ENCODE measurements around the gene SLC25A45.

Gene SLC25A45

DNA sequence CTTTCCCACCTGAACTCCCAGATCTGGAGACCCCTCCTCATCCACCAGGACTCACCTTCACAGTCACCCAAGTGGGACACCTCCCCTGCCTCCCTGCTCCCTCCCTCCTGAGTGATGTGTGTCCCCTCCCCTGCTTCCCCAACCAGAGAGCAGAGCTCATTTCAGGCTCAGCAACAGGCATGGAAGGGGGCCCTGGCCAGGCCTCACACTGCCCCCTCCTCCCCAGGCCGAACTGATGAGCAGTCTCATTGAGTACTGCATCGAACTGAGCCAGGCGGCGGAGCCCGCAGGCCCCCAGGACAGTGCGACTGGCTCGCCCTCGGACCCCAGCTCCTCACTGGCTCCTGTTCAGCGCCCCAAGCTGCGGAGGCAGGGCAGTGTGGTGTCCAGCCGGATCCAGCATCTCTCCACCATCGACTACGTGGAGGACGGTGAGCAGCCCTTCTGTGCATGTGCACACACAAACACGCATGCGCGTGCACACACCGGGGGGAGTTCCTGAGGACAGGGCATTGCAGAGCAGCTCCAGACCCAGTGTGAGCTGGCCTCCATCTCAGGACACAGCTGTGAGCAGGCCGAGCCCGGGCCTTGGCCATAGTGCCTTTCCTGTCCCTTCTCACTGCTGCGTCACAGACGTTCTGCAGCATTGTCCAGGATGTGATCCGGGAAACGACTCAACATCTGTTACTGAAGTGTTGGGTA is 22.3 kb upstream of the SLC25A45 start:
- DNase-seq (ENCODE audit: low spot score), result no peak

DNA sequence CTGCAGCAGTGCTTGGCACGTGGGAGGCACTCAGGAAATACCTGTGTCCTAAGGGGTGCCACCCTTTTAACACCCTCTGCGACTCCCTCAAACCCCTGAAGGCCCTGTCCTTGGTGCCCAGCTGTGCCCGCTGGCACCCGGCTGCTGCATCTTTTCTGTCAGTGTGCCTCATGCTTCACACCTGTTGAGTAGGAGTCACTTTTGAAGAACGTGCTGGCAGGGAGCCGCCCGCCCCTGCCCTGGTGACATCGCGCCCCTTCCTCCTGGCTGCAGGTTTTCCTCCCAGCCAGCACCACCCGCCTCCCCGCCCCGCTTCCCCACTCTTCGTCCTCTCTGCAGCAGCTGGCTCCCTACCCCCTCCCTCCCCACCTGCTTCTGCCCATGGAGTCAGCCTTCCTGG is 21.8 kb upstream of the SLC25A45 start:
- no peak for DNase-seq (ENCODE audit: low spot score)

DNA sequence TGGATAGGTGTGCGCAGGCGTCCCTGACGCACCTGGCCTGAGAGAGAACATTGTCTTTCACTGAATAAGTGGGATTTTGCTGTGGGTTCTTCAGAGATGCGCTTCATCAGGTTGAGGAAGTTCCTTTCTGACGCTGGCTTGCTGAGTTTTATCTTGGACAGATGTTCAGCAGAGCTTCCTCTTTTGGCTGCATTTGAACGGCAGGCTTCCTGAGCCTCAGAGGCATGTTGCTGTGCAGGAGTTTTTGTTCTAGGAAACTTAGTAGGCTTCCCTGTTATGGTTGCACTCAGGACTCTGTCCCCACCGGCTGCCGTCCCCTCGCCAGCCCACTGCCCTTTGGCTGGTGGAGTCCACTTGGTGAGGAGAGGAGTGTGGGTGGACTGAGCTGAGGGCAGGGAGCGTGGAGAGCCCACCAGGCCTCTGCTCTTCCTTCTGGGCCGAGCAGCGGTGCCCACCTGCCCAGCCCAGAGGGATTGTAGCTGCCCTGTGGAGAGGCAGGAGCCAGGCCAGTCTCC is 21.2 kb upstream of the SLC25A45 start:
- no peak for DNase-seq (ENCODE audit: low spot score)

DNA sequence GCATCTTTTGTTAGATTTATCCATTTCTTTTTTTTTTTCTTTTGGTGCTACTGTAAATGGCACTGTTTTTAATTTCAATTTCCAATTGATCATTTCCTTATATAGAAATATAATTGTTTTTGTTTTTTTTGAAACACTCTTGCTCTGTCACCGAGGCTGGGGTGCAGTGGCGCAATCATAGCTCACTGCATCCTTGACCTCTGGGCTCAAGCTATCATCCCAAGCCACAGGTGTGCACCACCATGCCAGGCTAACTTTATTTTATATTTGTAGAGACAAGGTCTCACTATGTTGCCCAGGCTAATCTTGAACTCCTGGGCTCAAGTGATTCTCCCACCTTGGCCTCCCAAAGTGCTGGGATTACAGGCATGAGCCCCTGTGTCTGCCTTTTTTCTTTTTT is 20.3 kb upstream of the SLC25A45 start:
- DNase-seq (ENCODE audit: low spot score), result no peak

DNA sequence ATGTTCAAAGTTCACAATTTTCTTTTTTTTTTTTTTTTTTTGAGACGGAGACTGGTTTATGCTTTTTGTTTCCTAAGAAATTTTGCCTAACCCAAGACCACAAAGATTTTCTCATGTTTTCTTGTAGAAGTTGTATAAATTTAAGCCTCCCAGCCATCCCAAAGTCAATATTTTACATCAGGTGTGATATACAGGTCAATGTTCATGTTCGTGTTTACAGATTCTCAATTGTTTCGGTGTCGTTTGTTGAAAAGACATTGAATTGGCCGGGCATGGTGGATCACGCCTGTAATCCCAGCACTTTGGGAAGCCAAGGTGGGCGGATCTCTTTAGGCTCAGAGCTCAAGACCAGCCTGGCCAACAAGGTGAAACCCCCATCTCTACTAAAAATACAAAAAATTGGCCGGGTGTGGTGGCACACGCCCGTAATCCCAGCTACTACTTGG is 19.4 kb upstream of the SLC25A45 start:
- no peak for DNase-seq (ENCODE audit: low spot score)

DNA sequence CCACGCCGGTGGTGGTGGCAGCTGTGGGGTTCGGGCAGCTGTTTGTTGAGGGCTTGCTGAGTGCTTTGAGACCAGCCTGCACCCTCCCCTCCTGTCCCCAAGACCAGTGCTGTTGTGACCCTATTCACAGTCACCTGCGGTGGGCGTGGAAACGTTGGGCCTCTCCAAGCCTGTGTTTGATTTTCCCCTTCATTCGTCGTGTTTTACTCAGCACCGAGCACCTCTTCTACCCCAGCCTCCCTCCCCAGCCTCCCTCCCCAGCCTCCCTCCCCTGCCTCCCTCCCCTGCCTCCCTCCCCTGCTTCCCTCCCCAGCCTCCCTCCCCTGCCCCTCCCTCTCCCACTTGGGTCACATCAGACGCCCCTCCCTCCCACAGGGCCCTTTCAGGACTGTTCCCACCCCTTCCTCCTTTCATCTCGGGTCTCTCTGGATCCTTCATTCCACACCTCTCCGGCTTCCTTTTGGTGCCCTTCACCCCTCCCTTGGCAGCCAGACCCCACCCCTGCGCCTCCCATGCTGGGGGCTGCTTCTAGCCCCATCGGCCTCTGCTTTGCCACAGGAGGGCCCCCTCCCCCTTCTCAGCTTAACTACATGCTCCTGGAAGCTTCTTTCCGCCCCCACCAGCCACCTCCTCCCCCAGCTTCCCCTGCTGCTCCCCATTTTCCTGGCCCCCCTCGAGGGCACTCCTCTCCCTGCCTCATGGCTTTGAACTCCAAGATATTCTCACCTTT is 18.8 kb upstream of the SLC25A45 start:
- no peak for DNase-seq (ENCODE audit: low spot score)

DNA sequence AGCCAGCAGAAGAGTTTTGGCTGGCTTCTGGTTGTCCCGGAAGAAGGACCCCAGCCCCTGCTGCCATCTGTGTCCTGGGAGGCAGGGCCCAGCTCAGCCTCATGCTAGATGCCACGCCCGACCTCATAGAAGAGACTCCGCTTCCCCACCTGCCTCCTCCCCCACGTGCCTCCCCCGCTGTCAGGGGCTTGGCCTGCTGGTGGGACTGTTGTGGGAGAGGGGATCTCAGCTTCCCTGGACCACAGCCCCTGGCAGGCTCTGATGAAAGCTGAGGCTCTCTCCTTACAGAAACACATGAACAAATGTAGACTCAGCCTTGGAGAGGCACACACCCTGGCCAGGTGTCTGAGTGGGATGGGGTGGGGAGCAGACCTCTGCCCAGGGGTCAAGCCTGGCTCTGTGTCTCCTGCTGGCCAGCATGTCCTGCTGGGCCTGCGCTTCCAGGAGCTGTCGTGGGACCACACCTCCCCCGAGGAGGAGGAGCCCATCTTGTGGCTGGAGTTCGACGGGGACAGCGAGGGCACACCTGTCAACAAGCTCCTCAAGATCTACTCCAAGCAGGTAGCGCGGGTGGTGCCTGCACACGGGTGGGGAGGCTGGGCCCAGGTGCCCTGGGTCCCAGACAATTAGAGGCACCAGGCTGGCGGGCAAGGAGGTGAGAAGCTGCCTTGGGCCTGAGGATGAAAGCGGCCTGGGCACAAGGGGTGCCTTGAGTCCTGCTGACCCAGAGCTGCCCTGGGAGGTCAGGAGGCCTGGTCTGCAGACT is 18.0 kb upstream of the SLC25A45 start:
- no peak for DNase-seq (ENCODE audit: low spot score)

DNA sequence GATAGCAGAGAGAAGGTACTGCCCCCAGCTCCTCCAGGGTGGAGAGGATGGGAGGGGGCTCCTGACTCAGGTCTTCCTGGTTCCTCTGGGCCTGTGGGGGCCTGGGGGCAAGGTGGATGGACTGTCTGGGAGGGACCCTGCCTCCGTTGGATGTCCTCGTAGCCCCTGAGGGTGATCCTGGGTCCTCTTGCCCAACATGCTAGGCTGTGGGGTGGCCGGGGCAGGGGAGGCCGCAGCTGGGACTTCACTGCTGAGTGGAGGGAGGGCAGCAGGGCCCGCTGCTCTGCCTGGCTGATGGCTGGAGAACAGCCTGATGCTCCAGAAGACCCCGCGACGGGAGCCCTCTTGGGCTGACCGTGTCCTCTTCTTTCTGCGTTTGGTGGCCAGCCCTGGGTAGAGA is 17.4 kb upstream of the SLC25A45 start:
- DNase-seq (ENCODE audit: low spot score), result no peak

DNA sequence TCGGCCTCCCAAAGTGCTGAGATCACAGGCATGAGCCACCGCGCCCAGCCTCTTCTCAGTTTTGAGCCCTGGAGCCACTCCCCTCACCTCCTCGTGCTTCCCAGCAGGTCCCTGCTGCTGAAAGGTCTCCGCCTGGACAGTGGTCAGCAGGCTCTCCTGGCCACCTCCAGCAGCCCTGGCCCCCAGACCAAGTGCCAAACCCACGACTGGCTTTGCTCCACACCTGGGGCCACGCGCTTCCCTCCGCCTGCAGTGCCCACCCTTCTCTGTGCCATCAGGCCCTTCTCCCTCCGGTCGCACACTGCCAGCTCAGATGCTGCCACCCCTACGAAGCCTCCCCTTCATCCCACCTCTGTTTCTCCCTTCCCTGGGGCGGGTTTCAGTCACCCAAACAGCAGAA is 16.8 kb upstream of the SLC25A45 start:
- DNase-seq (ENCODE audit: low spot score), result no peak

DNA sequence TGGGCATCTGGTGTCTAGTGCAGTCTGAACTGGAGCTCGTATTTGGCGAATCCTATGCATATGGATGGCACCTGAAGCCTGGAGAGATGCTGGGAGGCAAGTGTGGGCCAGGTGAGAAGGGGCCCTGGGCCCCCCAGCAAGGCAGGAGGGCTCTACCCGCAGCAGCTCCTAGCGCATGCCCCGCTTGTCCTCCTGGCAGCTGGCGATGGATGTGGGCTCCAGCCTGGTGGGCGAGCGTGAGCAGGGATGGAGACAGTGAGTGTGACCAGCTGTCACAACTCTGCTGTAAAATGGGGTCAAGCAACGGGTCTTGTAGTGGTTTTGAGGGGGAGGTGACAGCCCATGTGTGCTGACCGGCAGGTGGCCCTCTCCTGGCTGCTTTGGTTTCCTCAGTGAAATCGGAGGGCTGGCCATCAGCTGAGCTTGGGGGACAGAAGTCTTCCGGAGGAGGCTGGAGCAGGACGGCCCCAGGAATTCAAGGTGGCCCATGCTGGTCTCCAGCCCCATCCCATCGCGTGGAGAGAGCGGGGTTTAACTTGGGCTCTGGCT is 16.0 kb upstream of the SLC25A45 start:
- DNase-seq (ENCODE audit: low spot score), result no peak

DNA sequence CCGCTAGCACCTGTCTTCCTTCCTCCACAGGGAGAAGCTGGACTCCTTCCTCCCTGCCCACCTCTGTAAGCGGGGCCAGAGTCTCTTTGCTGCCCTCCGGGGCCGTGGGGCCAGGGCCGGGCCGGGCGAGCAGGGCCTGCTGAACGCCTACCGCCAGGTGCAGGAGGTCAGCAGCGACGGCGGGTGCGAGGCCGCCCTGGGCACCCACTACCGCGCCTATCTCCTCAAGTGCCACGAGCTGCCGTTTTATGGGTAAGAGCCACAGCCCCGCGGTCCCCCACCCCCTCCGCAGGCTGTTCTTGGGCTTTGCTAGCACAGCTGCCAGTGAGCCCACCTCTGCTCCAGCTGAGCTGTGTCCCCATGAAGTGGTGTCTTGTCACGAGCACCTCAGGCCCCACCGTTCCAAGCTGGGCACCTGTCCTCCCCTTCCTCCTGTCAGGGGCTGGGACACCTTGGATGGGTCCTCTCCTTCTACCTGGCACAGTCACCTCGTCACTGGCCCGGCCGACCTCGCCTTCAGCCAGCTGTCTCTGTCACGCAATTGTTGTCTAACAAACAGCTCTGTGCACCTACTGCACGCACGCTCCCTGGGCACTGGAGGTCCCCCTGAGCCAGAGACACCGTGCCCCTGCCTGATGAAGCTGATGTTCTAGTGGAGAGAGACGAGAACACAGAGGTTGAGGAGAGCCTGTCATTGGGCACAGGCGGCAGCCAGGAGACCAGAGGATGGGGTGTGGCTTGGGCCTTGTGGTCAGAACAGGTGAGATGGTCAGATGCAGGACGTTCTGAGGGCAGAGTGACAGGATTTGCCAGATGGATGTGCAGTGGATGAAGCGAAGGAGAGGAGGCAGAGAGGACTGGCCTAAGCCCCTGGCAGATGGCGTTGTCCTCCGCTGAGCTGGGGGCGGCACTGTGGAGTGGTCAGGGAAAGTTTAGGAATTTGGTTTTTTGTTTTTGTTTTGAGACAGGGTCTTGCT is 14.6 kb upstream of the SLC25A45 start:
- DNase-seq (ENCODE audit: low spot score), result no peak

DNA sequence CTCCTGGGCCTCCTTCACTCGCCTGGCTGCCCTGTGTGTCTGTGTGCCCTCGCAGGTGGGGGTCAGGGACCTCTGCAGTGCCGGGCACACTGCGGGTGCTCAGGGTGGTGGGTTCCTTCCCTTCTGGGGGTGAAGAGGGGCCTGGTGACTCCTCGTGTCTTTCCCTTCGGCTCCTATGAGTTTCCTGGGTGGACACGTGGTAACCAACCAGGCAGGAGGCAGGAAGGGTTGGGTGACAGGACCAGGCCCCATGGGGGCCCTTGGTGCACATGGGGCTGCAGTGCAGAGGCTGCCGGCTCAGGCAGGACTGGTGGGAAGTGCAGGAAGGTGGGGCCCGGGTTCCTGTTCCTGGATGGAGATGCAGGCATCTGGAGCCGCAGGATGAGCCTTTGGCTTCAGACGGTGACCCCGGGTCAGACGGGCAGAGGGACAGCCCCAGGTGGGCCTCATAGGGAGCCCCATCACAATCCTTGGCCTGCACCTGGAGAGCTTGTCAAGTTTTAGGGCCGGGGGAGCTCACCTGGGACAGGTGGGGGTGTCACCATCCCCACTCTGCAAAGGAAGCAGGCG is 13.6 kb upstream of the SLC25A45 start:
- DNase-seq (ENCODE audit: low spot score), result no peak

DNA sequence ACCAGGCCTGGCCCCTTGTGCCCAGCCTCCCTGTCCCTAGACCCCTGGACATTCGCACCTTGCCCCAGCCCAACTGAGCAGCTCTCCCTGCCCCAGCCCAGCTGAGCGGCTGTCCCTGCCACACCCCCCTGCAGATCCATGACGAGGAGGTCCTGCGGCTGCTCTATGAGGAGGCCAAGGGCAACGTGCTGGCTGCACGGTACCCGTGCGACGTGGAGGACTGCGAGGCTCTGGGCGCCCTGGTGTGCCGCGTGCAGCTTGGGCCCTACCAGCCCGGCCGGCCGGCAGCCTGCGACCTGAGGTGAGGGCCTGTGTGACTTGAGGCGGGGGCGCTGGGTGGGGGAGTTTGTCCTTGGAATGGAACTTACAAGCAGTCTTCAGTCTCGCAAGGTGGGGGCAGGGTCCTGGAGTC is 11.7 kb upstream of the SLC25A45 start:
- DNase-seq (ENCODE audit: low spot score), result no peak

DNA sequence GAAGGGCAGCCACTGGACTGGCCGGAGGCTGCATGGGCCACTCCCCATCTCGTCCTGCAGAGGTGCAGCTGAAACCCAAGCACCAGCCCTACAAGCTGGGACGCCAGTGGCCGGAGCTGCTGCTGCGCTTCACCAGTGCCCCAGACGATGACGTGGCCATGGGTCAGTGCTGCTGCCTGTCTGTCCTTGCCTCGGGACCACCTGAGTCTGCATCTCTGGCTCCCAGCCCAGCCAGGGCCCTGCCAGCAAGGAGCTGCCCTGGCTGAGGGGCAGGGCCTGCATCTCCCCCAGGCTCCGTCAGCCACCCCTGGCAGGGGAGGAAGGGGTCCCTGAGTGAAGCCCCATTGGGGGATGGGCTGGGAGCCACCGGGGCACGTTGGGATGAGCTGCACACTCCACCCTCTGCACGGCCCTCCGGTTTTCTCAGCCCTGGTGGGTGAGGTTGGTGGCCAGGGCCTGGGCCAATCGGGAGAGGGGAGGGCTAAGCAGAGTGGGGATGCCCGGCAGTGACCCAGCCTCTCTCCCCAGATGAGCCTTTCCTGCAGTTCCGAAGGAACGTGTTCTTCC is 11.2 kb upstream of the SLC25A45 start:
- DNase-seq (ENCODE audit: low spot score), result no peak

DNA sequence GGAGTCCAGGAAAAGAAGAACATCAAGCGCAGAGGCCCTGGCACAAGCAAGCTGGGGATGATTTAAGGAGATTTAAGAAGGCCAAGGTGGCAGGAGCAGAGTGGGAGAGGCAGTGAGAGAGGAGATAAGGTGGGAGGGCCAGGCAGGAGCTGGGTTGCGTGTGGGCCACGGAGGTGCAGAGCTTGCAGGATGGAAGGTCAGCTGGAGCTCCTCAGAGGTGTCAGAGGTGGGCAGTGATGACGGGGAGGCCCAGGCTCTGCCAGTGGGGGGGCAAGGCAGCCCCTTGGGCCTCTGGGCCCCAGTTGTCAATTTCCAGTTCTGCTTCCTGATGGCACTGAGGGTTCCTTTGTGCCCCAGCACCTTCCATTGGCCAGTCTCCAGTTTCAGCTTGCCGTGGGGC is 10.5 kb upstream of the SLC25A45 start:
- DNase-seq (ENCODE audit: low spot score), result no peak

DNA sequence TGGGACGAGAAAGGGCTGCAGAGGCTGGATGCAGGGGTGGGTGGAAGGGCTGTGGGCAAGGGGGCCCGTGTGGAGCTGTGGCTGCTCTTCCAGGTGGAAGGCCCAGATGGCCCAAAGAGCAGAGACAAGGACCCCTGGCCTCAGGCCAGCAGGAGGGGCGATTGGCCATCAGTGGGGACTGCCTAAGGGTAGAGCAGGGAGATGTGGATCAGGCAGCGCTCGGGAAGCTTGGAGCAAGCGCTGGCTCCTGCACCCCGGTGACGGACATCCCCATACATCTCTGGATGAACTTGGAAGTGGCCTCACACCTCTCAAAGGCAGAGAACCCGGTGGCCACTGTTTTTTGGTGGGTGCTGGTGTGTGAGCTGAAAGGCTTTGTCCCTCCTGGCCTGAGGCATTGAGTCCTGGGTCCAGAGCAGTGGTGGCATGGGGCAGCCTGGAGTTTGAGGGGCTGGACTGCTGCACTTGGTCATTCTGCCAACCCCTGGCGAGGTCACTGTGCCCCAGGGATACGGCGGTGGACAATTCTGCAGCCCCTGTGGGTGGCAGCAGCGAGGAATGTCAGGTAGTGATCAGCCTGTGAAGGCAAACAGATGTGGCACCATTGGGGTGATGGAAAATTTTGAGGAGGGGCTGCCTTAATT is 9.9 kb upstream of the SLC25A45 start:
- DNase-seq (ENCODE audit: low spot score), result no peak

DNA sequence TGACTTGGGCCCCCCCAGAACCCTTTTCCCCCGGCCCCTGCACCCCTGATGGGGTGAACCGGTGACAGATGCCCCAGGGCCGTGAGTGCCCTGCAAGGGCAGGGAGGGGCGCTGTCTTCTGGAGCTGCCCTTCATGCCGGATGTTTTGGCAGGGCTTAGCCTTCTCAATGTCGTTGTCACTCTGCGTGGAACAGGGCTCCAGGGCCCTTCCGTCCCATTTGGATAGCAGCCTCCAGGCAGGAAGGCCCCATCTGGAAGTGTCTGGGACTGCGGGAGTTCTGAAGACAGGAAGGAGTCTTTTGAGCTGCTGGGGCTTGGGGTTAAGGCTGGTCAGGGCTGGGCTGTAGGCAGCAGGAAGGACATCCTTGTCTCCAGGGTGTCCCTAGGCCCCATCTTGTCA is 8.6 kb upstream of the SLC25A45 start:
- no peak for DNase-seq (ENCODE audit: low spot score)

DNA sequence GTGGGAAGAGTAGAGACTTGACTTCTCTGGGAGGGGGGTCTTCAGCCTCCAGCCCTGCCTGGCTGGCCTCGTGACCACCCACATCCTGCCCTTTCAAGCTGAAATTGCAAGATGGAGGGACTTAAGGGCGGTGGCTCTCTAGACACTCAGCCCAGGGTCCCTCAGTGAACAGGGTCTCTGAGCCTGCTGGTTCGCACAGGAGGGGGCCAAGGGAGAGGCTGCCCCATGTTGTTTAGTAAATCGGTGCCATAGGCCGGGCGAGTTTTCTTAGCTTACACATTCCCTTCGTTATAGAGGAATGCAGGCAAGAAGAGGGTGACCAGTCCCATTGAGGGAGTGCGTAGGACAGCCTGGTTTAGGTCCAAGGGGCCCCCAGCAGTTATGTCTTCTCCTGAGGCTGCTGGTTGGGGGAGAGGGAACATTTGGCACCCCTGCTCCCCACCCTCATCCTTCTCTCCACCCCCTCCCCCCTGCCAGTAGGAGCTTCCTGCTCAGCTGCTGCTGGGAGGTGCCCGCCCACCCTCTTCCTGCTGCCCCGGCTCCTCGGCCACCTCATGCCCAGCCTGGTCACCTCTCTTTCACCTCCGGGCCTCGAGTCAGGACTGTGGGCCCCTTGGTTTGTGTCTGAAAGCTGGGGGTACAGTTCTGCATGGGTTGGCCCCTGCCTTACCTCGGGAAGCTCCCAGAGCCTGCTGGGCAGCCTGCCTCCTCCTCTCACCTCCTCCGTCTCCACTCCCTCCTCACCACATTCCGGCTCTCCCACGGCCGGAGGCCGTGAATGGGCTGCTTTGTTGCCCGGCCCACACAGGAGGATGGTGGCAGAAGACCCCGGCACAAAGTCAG is 7.9 kb upstream of the SLC25A45 start:
- no peak for DNase-seq (ENCODE audit: low spot score)

DNA sequence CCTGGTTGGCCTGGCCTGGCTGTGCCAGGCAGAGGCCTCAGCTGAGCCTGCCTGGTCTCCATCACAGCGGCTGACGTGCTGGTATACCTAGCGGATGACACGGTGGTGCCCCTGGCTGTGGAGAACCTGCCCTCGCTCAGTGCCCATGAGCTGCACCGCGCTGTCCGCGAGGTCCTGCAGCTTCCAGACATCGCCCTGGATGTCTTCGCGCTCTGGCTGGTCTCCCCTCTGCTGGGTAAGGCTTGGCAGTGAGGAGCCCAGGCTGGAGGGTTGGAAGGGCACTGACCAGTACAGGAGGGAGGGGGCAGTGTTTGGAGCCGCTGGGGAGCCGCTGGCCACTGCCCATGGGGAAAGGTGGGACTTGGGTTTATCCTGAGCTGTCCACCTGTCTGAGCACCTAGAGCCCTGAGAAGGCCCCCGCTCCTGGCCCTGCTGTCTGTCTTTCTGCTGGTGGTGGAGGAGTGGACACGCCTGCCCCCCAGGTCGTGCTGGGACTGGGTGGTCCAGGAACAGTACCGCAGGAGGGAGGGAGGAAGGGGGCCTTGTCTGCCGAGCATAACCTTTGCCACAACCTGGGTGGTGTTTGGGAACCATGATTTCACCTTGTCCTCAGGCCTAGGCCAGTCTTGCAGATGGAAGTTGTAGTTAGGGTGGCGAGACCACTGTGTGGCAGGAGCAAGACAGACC is 7.0 kb upstream of the SLC25A45 start:
- DNase-seq (ENCODE audit: low spot score), result no peak

All from hematopoietic multipotent progenitor cell treated with erythropoietin and hydrocortisone succinate and interleukin-3 and kit ligand, for 17 days (in vitro differentiated cells).